Activated CD4-positive, alpha-beta T cell treated with anti-CD3 and anti-CD28 coated beads, Interleukin-2, amount 10 ng/mL, durations not matched to agents 7 days and 5 days (primary cell): ENCODE results near the gene TEDC2. TPM values are rescaled to one million over a fixed set of nuclear protein-coding genes. Genes with fewer than 3 reads are reported as not detected.

Experiments
- CTCF ChIA-PET: fragments of 350-600 bp; sonication (Branson Sonifier 250); formaldehyde crosslinking; loops from one replicate; lab custom pipeline; 2021; ENCODE audit warnings: antibody characterized with exemption; lab: Charles Lee
- POLR2A ChIA-PET: fragments of 350-600 bp; sonication (Branson Sonifier 250); formaldehyde crosslinking; loops from one replicate; lab custom pipeline; 2021; ENCODE audit warnings: antibody characterized with exemption; lab: Charles Lee
- DNase-seq: peaks from one replicate; pipeline ENCODE4 v3.0.0-alpha.2; 2020
- H3K27ac Mint-ChIP-seq: one replicate; pipeline ENCODE4 v1.8.0; 2021; ENCODE audit warnings: mild to moderate bottlenecking, moderate library complexity, mixed read lengths
- H3K27me3 Mint-ChIP-seq: one replicate; pipeline ENCODE4 v1.8.0; 2021; ENCODE audit warnings: mixed read lengths
- H3K36me3 Mint-ChIP-seq: one replicate; pipeline ENCODE4 v1.8.0; 2021; ENCODE audit warnings: low read depth, mixed read lengths
- H3K4me1 Mint-ChIP-seq: one replicate; pipeline ENCODE4 v1.8.0; 2021; ENCODE audit warnings: mixed read lengths
- H3K4me3 Mint-ChIP-seq: one replicate; pipeline ENCODE4 v1.8.0; 2021; ENCODE audit warnings: mild to moderate bottlenecking, moderate library complexity, mixed read lengths
- H3K9me3 Mint-ChIP-seq: one replicate; pipeline ENCODE4 v1.8.0; 2021; ENCODE audit warnings: mixed read lengths
- total RNA-seq, 2 experiments: library from RNA; stranded (reverse); gene quantifications; one replicate each; pipeline ENCODE4 v1.2.3, GENCODE V29; 2021

The TEDC2 gene
- total RNA-seq, result 10 to 100 TPM; 15.5 to 21.4 TPM

- DNase-seq, result peak; percentile 98
- Mint-ChIP-seq H3K36me3 (peaks cover 22% of the 10 kb centered on the region), H3K4me1 (peaks cover 18% of the 10 kb centered on the region), H3K9me3 (no peaks in the 10 kb centered on the region), H3K27me3 (no peaks in the 10 kb centered on the region), H3K4me3 (peak within 1 kb of the TSS; percentile 79), H3K27ac (peak within 1 kb of the TSS; percentile 92)
- ChIA-PET POLR2A (interaction anchor here (0.6 to 0.7 kb wide), 2 partner anchors 245 to 304 kb away, joined by 3 read pairs; partner anchors contain the start of gene PGP), CTCF (interaction anchor here (1.1 to 1.7 kb wide), 3 partner anchors 20 to 41 kb away, joined by 3 to 5 read pairs (median 4); no protein-coding TSS in a partner anchor)
Measured at GRCh38 chr16:2459647-2460390, at the start of gene TEDC2. TSS of gene TEDC2 (plus strand) at chr16:2460109. CDS start at chr16:2460145, 36 bp downstream.

- Mint-ChIP-seq H3K4me1 (no peaks in the 10 kb centered on the region), H3K36me3 (no peaks in the 10 kb centered on the region), H3K27ac (no peak overlapping the region), H3K27me3 (peaks cover 18% of the 10 kb centered on the region), H3K4me3 (no peak overlapping the region), H3K9me3 (no peaks in the 10 kb centered on the region)
- CTCF ChIA-PET, result no interaction called here
- no peak for DNase-seq
- POLR2A ChIA-PET, result no interaction called here
Measured at GRCh38 chr16:2415085-2415484, 44.8 kb upstream of the TEDC2 start.

GRCh38 chr16:2420035-2420434, 39.9 kb upstream of the TEDC2 start:
- no peak overlapping the region for H3K27ac Mint-ChIP-seq
- H3K4me1 Mint-ChIP-seq, result peaks cover 14% of the 10 kb centered on the region
- ChIA-PET POLR2A (no interaction called here), CTCF (no interaction called here)
- no peaks in the 10 kb centered on the region for H3K9me3 Mint-ChIP-seq
- DNase-seq, result no peak
- no peak overlapping the region for H3K4me3 Mint-ChIP-seq
- H3K27me3 Mint-ChIP-seq, result peaks cover 3% of the 10 kb centered on the region
- H3K36me3 Mint-ChIP-seq, result no peaks in the 10 kb centered on the region

- ChIA-PET POLR2A (no interaction called here), CTCF (interaction anchor here (0.6 to 1.5 kb wide), 2 partner anchors 79 to 121 kb away, joined by 3 read pairs; no protein-coding TSS in a partner anchor)
- Mint-ChIP-seq H3K9me3 (no peaks in the 10 kb centered on the region), H3K27ac (peak overlapping the region; percentile 36), H3K4me3 (no peak overlapping the region), H3K4me1 (peaks cover 17% of the 10 kb centered on the region), H3K27me3 (peaks cover 3% of the 10 kb centered on the region), H3K36me3 (no peaks in the 10 kb centered on the region)
- DNase-seq, result no peak
Measured at GRCh38 chr16:2422123-2422867, 37.6 kb upstream of the TEDC2 start.

GRCh38 chr16:2424061-2425007, 35.6 kb upstream of the TEDC2 start:
- no peak for DNase-seq
- H3K4me1 Mint-ChIP-seq, result peaks cover 30% of the 10 kb centered on the region
- POLR2A ChIA-PET, result no interaction called here
- CTCF ChIA-PET, result no interaction called here
- no peak overlapping the region for H3K27ac Mint-ChIP-seq
- H3K9me3 Mint-ChIP-seq, result no peaks in the 10 kb centered on the region
- no peak overlapping the region for H3K4me3 Mint-ChIP-seq
- H3K27me3 Mint-ChIP-seq, result peaks cover 3% of the 10 kb centered on the region
- no peaks in the 10 kb centered on the region for H3K36me3 Mint-ChIP-seq

- POLR2A ChIA-PET, result no interaction called here
- CTCF ChIA-PET, result no interaction called here
- Mint-ChIP-seq H3K27ac (no peak overlapping the region), H3K36me3 (peaks cover 2% of the 10 kb centered on the region), H3K9me3 (no peaks in the 10 kb centered on the region), H3K4me1 (peaks cover 32% of the 10 kb centered on the region), H3K4me3 (no peak overlapping the region), H3K27me3 (peaks cover 3% of the 10 kb centered on the region)
- no peak for DNase-seq
Measured at GRCh38 chr16:2425008-2425518, 34.8 kb upstream of the TEDC2 start.

GRCh38 chr16:2425825-2426430, 34.0 kb upstream of the TEDC2 start:
- Mint-ChIP-seq H3K4me3 (no peak overlapping the region), H3K36me3 (peaks cover 11% of the 10 kb centered on the region), H3K27me3 (no peaks in the 10 kb centered on the region), H3K4me1 (peaks cover 41% of the 10 kb centered on the region), H3K27ac (no peak overlapping the region), H3K9me3 (no peaks in the 10 kb centered on the region)
- ChIA-PET POLR2A (no interaction called here), CTCF (no interaction called here)
- no peak for DNase-seq

- ChIA-PET POLR2A (no interaction called here), CTCF (no interaction called here)
- Mint-ChIP-seq H3K9me3 (no peaks in the 10 kb centered on the region), H3K27ac (peak overlapping the region; percentile 78), H3K4me3 (peak overlapping the region; percentile 20), H3K4me1 (peaks cover 43% of the 10 kb centered on the region), H3K27me3 (no peaks in the 10 kb centered on the region), H3K36me3 (peaks cover 14% of the 10 kb centered on the region)
- DNase-seq, result no peak
Measured at GRCh38 chr16:2426941-2427361, 33.0 kb upstream of the TEDC2 start.

GRCh38 chr16:2427526-2427925, 32.4 kb upstream of the TEDC2 start:
- POLR2A ChIA-PET, result no interaction called here
- no peak for DNase-seq
- H3K9me3 Mint-ChIP-seq, result no peaks in the 10 kb centered on the region
- H3K36me3 Mint-ChIP-seq, result peaks cover 16% of the 10 kb centered on the region
- H3K4me3 Mint-ChIP-seq, result peak overlapping the region; percentile 91
- peak overlapping the region; percentile 78 for H3K27ac Mint-ChIP-seq
- CTCF ChIA-PET, result no interaction called here
- no peaks in the 10 kb centered on the region for H3K27me3 Mint-ChIP-seq
- H3K4me1 Mint-ChIP-seq, result peaks cover 40% of the 10 kb centered on the region

- Mint-ChIP-seq H3K27ac (peak overlapping the region; percentile 93), H3K9me3 (no peaks in the 10 kb centered on the region), H3K27me3 (no peaks in the 10 kb centered on the region), H3K4me1 (peaks cover 40% of the 10 kb centered on the region), H3K4me3 (peak overlapping the region; percentile 91), H3K36me3 (peaks cover 22% of the 10 kb centered on the region)
- ChIA-PET CTCF (interaction anchor here (1.1 to 2.5 kb wide), 3 partner anchors 13 to 233 kb away, joined by 3 to 9 read pairs (median 6); no protein-coding TSS in a partner anchor), POLR2A (no interaction called here)
- DNase-seq, result no peak
Measured at GRCh38 chr16:2428051-2428783, 31.7 kb upstream of the TEDC2 start.

- peaks cover 27% of the 10 kb centered on the region for H3K36me3 Mint-ChIP-seq
- peak overlapping the region; percentile 91 for H3K4me3 Mint-ChIP-seq
- ChIA-PET CTCF (interaction anchor here (1.1 to 2.5 kb wide), 3 partner anchors 12 to 234 kb away, joined by 3 to 9 read pairs (median 6); no protein-coding TSS in a partner anchor), POLR2A (no interaction called here)
- H3K9me3 Mint-ChIP-seq, result no peaks in the 10 kb centered on the region
- H3K4me1 Mint-ChIP-seq, result peaks cover 40% of the 10 kb centered on the region
- peak overlapping the region; percentile 93 for H3K27ac Mint-ChIP-seq
- no peaks in the 10 kb centered on the region for H3K27me3 Mint-ChIP-seq
- no peak for DNase-seq
Measured at GRCh38 chr16:2428784-2429033, 31.2 kb upstream of the TEDC2 start.
